ENCODE results near the gene TSEN54. TPM values are rescaled to one million over a fixed set of nuclear protein-coding genes. Genes with fewer than 3 reads are reported as not detected.

The TSEN54 gene
- total RNA-seq, 2 donors from 2014 or later = 9.0 to 9.5 TPM

DNA sequence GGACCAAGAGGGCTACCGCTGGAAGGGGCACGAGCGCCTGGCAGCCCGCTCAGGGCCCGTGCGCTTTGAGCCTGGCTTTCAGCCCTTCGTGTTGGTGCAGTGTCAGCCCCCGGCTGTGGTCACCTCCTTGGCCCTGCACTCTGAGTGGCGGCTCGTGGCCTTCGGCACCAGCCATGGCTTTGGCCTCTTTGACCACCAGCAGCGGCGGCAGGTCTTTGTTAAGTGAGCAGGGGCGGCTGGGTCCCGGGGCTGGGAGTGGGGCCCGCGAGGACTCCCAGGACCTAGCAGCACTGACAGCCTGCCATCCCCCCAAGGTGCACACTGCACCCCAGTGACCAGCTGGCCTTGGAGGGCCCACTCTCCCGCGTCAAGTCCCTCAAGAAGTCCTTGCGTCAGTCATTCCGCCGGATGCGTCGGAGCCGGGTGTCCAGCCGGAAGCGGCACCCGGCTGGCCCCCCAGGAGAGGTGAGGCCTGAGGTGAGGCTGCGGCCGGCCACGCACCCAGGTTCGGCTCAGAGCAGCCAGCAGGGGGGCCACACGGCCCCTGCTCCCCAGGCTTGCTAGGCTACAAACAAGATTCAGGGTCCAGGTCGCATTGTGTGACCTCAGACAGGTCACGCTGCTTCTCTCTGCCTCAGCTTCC is 53.8 kb downstream of the TSEN54 start:
- intact Hi-C loops (cut with DNase I) = no loop called here
- DNase-seq (peak; percentile 24), ATAC-seq (no peak)

GRCh38 chr17:75570772-75571171 is 54.4 kb downstream of the TSEN54 start:
- no peak for ATAC-seq
- intact Hi-C loops (cut with DNase I) = no loop called here
- DNase-seq = no peak

GRCh38 chr17:75571197-75571884 is 55.0 kb downstream of the TSEN54 start:
- peak; percentile 51 to 67 for ATAC-seq
- intact Hi-C loops (cut with DNase I) = no loop called here
- peak; percentile 31 for DNase-seq

DNA sequence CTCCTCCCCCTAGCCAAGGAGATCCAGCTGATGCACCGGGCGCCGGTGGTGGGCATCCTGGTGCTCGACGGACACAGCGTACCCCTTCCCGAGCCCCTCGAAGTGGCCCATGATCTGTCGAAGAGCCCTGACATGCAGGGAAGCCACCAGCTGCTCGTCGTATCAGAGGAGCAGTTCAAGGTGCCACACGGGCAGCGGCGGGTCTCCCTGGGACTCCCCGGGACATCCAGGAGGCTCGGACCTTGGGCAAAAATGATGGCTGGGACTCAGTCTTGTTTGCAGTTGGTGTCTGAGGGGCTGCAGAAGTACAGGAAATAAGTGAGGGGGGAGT is 55.5 kb downstream of the TSEN54 start:
- DNase-seq (peak; percentile 17), ATAC-seq (no peak)
- intact Hi-C loops (cut with DNase I) = no loop called here

GRCh38 chr17:75572713-75573539 is 56.6 kb downstream of the TSEN54 start:
- intact Hi-C loops (cut with DNase I) = no loop called here
- DNase-seq (no peak), ATAC-seq (no peak)

GRCh38 chr17:75573540-75573957 is 57.2 kb downstream of the TSEN54 start:
- ATAC-seq (no peak), DNase-seq (no peak)
- intact Hi-C loops (cut with DNase I) = no loop called here

DNA sequence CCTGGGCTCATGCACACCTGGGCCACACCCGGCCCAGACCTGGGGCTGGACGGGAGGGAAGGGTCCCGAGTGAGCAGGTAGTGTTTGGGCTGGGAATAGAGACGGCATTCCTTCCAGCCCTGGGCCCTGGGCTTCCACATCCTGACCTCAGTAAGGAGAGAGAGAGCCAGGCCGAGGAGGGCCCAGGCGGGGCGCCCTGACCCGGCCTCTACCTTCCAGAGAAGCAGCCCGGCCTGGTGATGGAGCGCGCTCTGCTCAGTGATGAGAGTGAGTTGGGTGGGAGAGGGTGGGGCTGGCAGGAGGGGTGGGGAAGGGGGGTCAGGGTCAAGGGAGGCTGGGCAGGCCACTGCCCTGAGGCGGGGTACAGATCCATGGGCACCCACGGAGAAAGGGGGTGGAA is 57.7 kb downstream of the TSEN54 start:
- ATAC-seq (no peak), DNase-seq (no peak)
- intact Hi-C loops (cut with DNase I) = no loop called here

Small RNAs within 50 kb of the gene (microRNA-seq; reads per million reads assigned to microRNA genes)
- gene MIR6785 = 0 reads per million in 2 donors

Other genes with a start within 250 kb of the TSEN54 start
- 10 to 100 TPM; 13.8 to 17.7 TPM for gene MIF4GD, start 245.3 kb upstream of the TSEN54 start, total RNA-seq
- 10 to 100 TPM; 15.2 to 21.0 TPM for gene SLC25A19, start 227.1 kb upstream of the TSEN54 start, total RNA-seq
- 100 to 1,000 TPM in 1 of 2 donors, 10 to 100 TPM in 1; 90.3 to 110 TPM for gene GRB2, start 110.8 kb upstream of the TSEN54 start, total RNA-seq
- gene TMEM94, start 59.9 kb upstream of the TSEN54 start, total RNA-seq = 10 to 100 TPM; 46.0 to 47.2 TPM
- gene CASKIN2, start 991 bp upstream of the TSEN54 start, total RNA-seq = 10 to 100 TPM; 37.7 to 60.2 TPM
- 1 to 10 TPM; 6.8 to 8.7 TPM for gene LLGL2, start 9.2 kb downstream of the TSEN54 start, total RNA-seq
- gene MYO15B, start 71.3 kb downstream of the TSEN54 start, total RNA-seq = 10 to 100 TPM; 61.5 to 88.4 TPM
- gene SMIM5, start 116.9 kb downstream of the TSEN54 start, total RNA-seq = 10 to 100 TPM in 1 of 2 donors, 1 to 10 TPM in 1; 8.6 to 11.4 TPM
- gene RECQL5, start 150.6 kb downstream of the TSEN54 start, total RNA-seq = 10 to 100 TPM; 11.3 to 15.5 TPM
- gene SAP30BP, start 150.8 kb downstream of the TSEN54 start, total RNA-seq = 10 to 100 TPM; 47.2 to 59.6 TPM
- 10 to 100 TPM; 18.9 to 26.9 TPM for gene ITGB4, start 204.9 kb downstream of the TSEN54 start, total RNA-seq
- 10 to 100 TPM; 22.0 to 22.9 TPM for gene GALK1, start 248.7 kb downstream of the TSEN54 start, total RNA-seq

All from left cardiac atrium (tissue), 4 donors.